ENCODE measurements around the gene IFITM2. TPM values are rescaled to one million over a fixed set of nuclear protein-coding genes. Genes with fewer than 3 reads are reported as not detected.
"Not testable (repeated sequence)": the region's sequence is repeated elsewhere in the genome, so short reads cannot be mapped to it uniquely, and the experiment has no call there.

Gene IFITM2
- total RNA-seq, 1 experiment from 2014 or later, result 421 TPM

- not testable (repeated sequence) for H3K27ac Mint-ChIP-seq; H3K9me3 ChIP-seq (ENCODE audit: control insufficient read depth, low read depth, low read length); H3T11ph ChIP-seq (ENCODE audit: low read length); H2AFZ ChIP-seq (ENCODE audit: low read length); H3K56ac ChIP-seq (ENCODE audit: insufficient read length, low read depth, low read length); DNase-seq; H4K20me1 ChIP-seq (ENCODE audit: control insufficient read depth, insufficient read depth, insufficient read length); H3K4me2 ChIP-seq (ENCODE audit: insufficient read depth, insufficient read length, low read length); H2AK5ac ChIP-seq (ENCODE audit: insufficient read length, low read length); H3K9me3 Mint-ChIP-seq; H3K18ac ChIP-seq (ENCODE audit: insufficient read length, low read depth, low read length); H2BK12ac ChIP-seq (ENCODE audit: insufficient read length, low read depth, low read length); H2BK120ac ChIP-seq (ENCODE audit: low read depth, low read length, poor library complexity, severe bottlenecking); H4K5ac ChIP-seq (ENCODE audit: insufficient read length, low read depth, low read length); H2BK20ac ChIP-seq (ENCODE audit: low read depth, low read length, poor library complexity, severe bottlenecking); H3K9ac ChIP-seq (ENCODE audit: extremely low read depth, insufficient read length, low read length); H3K23ac ChIP-seq (ENCODE audit: insufficient read length, low read depth, low read length); H3K4ac ChIP-seq (ENCODE audit: low read depth, low read length); H2BK5ac ChIP-seq (ENCODE audit: insufficient read length, low read length); H3K27me3 Mint-ChIP-seq (ENCODE audit: low read depth); H4K91ac ChIP-seq (ENCODE audit: insufficient read length, low read depth, low read length); H2BK15ac ChIP-seq (ENCODE audit: low read depth, low read length); H4K8ac ChIP-seq (replicated peaks; ENCODE audit: insufficient read length, low read depth, low read length); H3K14ac ChIP-seq (ENCODE audit: insufficient read depth, low read length); H3K79me2 ChIP-seq (ENCODE audit: insufficient read depth, low read length); H3K79me1 ChIP-seq (ENCODE audit: insufficient read depth, low read depth, low read length, poor library complexity, severe bottlenecking); H3K27me3 ChIP-seq (ENCODE audit: insufficient read depth, low read length); H3K27ac ChIP-seq (ENCODE audit: insufficient read length, low read depth, low read length)
- peaks cover 15% of the 10 kb centered on the region; the same call in 1 of the 2 replicates for H3K4me1 ChIP-seq (ENCODE audit: insufficient read depth, low read length)
- WGBS (ENCODE audit: extremely low coverage, insufficient read length, low lambda C conversion rate), result no CpG with 5 or more reads among the region's 71 CpGs
- H3K4me3 Mint-ChIP-seq, result peak overlapping the region; percentile 62 to 67; a peak in 4 of 5 replicates
- H3K4me1 Mint-ChIP-seq, result peaks cover 52 to 72% of the 10 kb centered on the region in 2 experiments
- H3K36me3 Mint-ChIP-seq (ENCODE audit: insufficient read depth in 1 of 3, low read depth in 3 of 3), result peaks cover 4 to 15% (median 11%) of the 10 kb centered on the region in 3 experiments; a peak in 6 of 7 replicates
- H3K23me2 ChIP-seq (ENCODE audit: insufficient read length, low read depth, low read length, poor library complexity, severe bottlenecking), result peaks cover 23% of the 10 kb centered on the region
Observed at GRCh38 chr11:311013-311748, 3.6 kb downstream of the IFITM2 start.
